K562 (cell line): ENCODE measurements around the gene ZNF575. TPM values are rescaled to one million over a fixed set of nuclear protein-coding genes. Genes with fewer than 3 reads are reported as not detected.

Experiments used
- ARID1B ChIP-seq: fragments of 450-650 bp; IDR thresholded peaks from 2 replicates; pipeline ENCODE4 v1.6.1; 2016; ENCODE audit warnings: antibody characterized with exemption, mild to moderate bottlenecking, inconsistent platforms
- ARID2 ChIP-seq: fragments of 450-650 bp; IDR thresholded peaks from 2 replicates; pipeline ENCODE4 v1.6.1; 2017; ENCODE audit warnings: antibody characterized with exemption, mild to moderate bottlenecking
- ESRRA ChIP-seq: fragments of 450-650 bp; IDR thresholded peaks from 2 replicates; pipeline ENCODE4 v1.6.1; 2014; ENCODE audit warnings: low read depth, mild to moderate bottlenecking, moderate library complexity, borderline replicate concordance
- FOXK2 ChIP-seq, 2 experiments: fragments of 450-650 bp; IDR thresholded peaks in 1 of 2; conservative IDR thresholded peaks in 1 of 2; 2 replicates each; pipeline ENCODE4 v1.6.1; 2016; ENCODE audit warnings: low read depth in 2 of 2, mild to moderate bottlenecking in 1 of 2
- JUND ChIP-seq, 2 experiments: IDR thresholded peaks; 2 replicates in 1 of 2; 3 replicates in 1 of 2; pipeline ENCODE4 v1.6.1; 2011; ENCODE audit warnings: borderline replicate concordance in 2 of 2, low read depth in 2 of 2, low read length in 2 of 2, improper control_type of control experiment in 1 of 2, missing biosample characterization in 1 of 2, missing genetic modification characterization in 1 of 2, missing genetic modification reagents in 1 of 2
- L3MBTL2 ChIP-seq: fragments of 450-650 bp; IDR thresholded peaks from 2 replicates; pipeline ENCODE4 v1.6.1; 2016; ENCODE audit warnings: mild to moderate bottlenecking, moderate library complexity
- MEIS2 ChIP-seq: fragments of 450-650 bp; IDR thresholded peaks from 2 replicates; pipeline ENCODE4 v1.6.1; 2014; ENCODE audit warnings: mild to moderate bottlenecking; ENCODE audit not compliant: partially characterized antibody
- NCOA4 ChIP-seq: fragments of 450-650 bp; IDR thresholded peaks from 2 replicates; pipeline ENCODE4 v1.6.1; 2018; ENCODE audit warnings: mild to moderate bottlenecking; ENCODE audit not compliant: partially characterized antibody
- RAD21 ChIP-seq, 2 experiments: fragments of 250-450 bp in 1 of 2; fragments of 450-650 bp in 1 of 2; sonication (Bioruptor Pico) in 1 of 2; formaldehyde crosslinking in 1 of 2; IDR thresholded peaks in 1 of 2; conservative IDR thresholded peaks in 1 of 2; 2 replicates each; pipeline versions ENCODE4 v1.4.0 to v1.8.0; 2020 to 2022; ENCODE audit warnings: mild to moderate bottlenecking in 2 of 2, moderate library complexity in 1 of 2
- RB1 ChIP-seq: fragments of 450-650 bp; IDR thresholded peaks from 2 replicates; pipeline ENCODE4 v1.6.1; 2017; ENCODE audit warnings: low read depth, mild to moderate bottlenecking
- ZNF324 ChIP-seq: fragments of 250-450 bp; sonication (Bioruptor Pico); IDR thresholded peaks from 2 replicates; pipeline ENCODE4 v1.4.0; 2020; ENCODE audit warnings: mild to moderate bottlenecking
- polyA plus RNA-seq, 8 experiments: library from polyadenylated mRNA; depleted of rRNA in 4 of 8; stranded (reverse) in 5 of 8; unstranded in 3 of 8; fragments of >200 nt; fragmentation: Nextera tagmentation in 2 of 8; fragmentation: Illumina TruSeq in 1 of 8; extraction: Ambion mirVana in 2 of 8; extraction: Trizol in 1 of 8; gene quantifications; 2 replicates each; pipeline versions ENCODE4 v1.2.1 to v1.2.3, GENCODE V29; 2011 to 2014; ENCODE audit warnings: inconsistent platforms in 1 of 8, missing spikeins in 1 of 8
- total RNA-seq, 7 experiments: library from RNA; depleted of rRNA in 6 of 7; stranded (reverse); fragments of >200 nt in 6 of 7; fragmentation: Illumina TruSeq in 2 of 7; extraction: Trizol in 2 of 7; gene quantifications; 2 replicates each; pipeline versions ENCODE4 v1.2.1 to v1.2.3, GENCODE V29; 2011 to 2021; ENCODE audit warnings: low replicate concordance in 1 of 7
- TF ChIP-seq, protein P1 (sequence below): sonication (generic); formaldehyde crosslinking; IDR thresholded peaks from 2 replicates; pipeline ENCODE4 v1.8.0; 2022; ENCODE audit warnings: missing genetic modification reagents, mild to moderate bottlenecking, borderline replicate concordance

Gene ZNF575
- total and polyA plus RNA-seq, 9 of the 15 experiments (the other 6 are each of a cell fraction or from before 2014, with no cell fraction given): 0.20 to 0.98 (median 0.32) TPM; not detected in 6

DNA sequence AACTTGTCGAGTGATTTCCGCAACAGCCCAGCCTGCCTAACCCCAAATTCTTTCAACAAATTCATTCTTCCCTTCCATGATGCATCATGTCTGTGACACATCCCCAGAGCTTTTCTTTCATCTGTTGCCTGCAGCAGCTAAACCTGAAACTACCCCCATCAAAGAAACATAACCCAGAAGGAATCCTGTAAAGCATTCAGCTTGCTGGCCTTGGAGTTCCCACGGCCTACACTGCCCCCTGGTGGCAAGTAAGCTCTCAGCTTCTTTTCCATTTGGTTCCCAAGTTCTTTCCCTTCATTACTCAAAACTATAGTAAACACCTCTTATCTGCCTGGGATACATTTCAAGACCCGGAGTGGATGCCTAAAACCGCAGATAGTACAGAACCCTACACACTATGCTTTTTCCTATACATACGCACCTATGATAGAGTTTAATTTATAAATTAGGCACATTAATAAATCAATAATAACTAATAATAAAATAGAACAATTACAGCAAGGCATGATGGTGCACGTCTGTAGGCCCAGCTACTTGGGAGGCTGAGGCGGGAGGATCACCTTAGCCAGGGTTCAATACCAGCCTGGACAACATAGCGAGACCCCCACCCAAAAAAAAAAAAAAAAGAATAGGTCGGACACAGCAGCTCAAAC, 13.4 kb upstream of the ZNF575 start (continued):
- TF ChIP-seq JUND (IDR thresholded peaks at IDR 0.05; ENCODE audit: borderline replicate concordance, low read depth, low read length) (peak; percentile 43; the same call in 1 of the 2 replicates), JUND (tag; IDR thresholded peaks at IDR 0.05; ENCODE audit: borderline replicate concordance, low read depth, low read length) (no peak; the same call in 2 of the 3 replicates), ZNF324 (CRISPR knock-in tag) (no peak), FOXK2 (conservative IDR thresholded peaks at IDR 0.05 in 1 of 2, IDR thresholded peaks at IDR 0.05 in 1 of 2; ENCODE audit: low read depth in 2 of 2) (peak; percentile 63 to 84; a peak in 3 of 4 replicates), ESRRA (peak; percentile 57; the same call in 1 of the 2 replicates), RAD21 (CRISPR knock-in tag; conservative IDR thresholded peaks at IDR 0.05 in 1 of 2, IDR thresholded peaks at IDR 0.05 in 1 of 2) (peak; percentile 91 to 97), ARID2 (peak; percentile 95), ARID1B (peak; percentile 27; the same call in 1 of the 2 replicates), MEIS2 (no peak), RB1 (peak; percentile 23; the same call in 1 of the 2 replicates), L3MBTL2 (0 out of 2 replicates have a peak, but pooled peaks have one; percentile 21), NCOA4 (no peak)
- TF ChIP-seq, protein P1, sequence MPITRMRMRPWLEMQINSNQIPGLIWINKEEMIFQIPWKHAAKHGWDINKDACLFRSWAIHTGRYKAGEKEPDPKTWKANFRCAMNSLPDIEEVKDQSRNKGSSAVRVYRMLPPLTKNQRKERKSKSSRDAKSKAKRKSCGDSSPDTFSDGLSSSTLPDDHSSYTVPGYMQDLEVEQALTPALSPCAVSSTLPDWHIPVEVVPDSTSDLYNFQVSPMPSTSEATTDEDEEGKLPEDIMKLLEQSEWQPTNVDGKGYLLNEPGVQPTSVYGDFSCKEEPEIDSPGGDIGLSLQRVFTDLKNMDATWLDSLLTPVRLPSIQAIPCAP (CRISPR knock-in tag): no peak
